ENCODE measurements around the gene HECW1.

Gene HECW1

GRCh38 chr7:43099750-43100149, 12.7 kb upstream of the HECW1 start:
- H3K9me3 Mint-ChIP-seq, result peaks cover 6 to 9% of the 10 kb centered on the region in 2 donors
- no peak overlapping the region for H3K27ac Mint-ChIP-seq
- H3K4me3 Mint-ChIP-seq, result no peak overlapping the region
- peaks cover 7 to 8% of the 10 kb centered on the region in 2 donors for H3K27me3 Mint-ChIP-seq
- H3K4me1 Mint-ChIP-seq, result no peaks in the 10 kb centered on the region
- DNase-seq (no peak), ATAC-seq (replicated peaks) (no peak)
- no peaks in the 10 kb centered on the region for H3K36me3 Mint-ChIP-seq

GRCh38 chr7:43104874-43105520, 7.5 kb upstream of the HECW1 start:
- no peak for ATAC-seq (replicated peaks)
- Mint-ChIP-seq H3K36me3 (no peaks in the 10 kb centered on the region), H3K27ac (no peak overlapping the region), H3K9me3 (peaks cover 0 to 2% of the 10 kb centered on the region in 2 donors), H3K4me1 (no peaks in the 10 kb centered on the region), H3K4me3 (no peak overlapping the region), H3K27me3 (peaks cover 31 to 44% of the 10 kb centered on the region in 2 donors)
- no peak for DNase-seq

GRCh38 chr7:43105521-43106120, 6.8 kb upstream of the HECW1 start:
- Mint-ChIP-seq H3K4me1 (no peaks in the 10 kb centered on the region), H3K9me3 (peaks cover 0 to 2% of the 10 kb centered on the region in 2 donors), H3K27me3 (peaks cover 31 to 50% of the 10 kb centered on the region in 2 donors), H3K27ac (no peak overlapping the region), H3K36me3 (no peaks in the 10 kb centered on the region), H3K4me3 (no peak overlapping the region)
- ATAC-seq (replicated peaks), result no peak
- DNase-seq, result no peak

GRCh38 chr7:43108255-43109011, 4.0 kb upstream of the HECW1 start:
- no peak overlapping the region for H3K27ac Mint-ChIP-seq
- H3K27me3 Mint-ChIP-seq, result peaks cover 42 to 63% of the 10 kb centered on the region in 2 donors
- ATAC-seq (replicated peaks) (peak; percentile 86 to 92), DNase-seq (peak; percentile 39)
- H3K4me3 Mint-ChIP-seq, result no peak overlapping the region
- peaks cover 7 to 9% of the 10 kb centered on the region in 2 donors for H3K4me1 Mint-ChIP-seq
- no peaks in the 10 kb centered on the region for H3K9me3 Mint-ChIP-seq
- H3K36me3 Mint-ChIP-seq, result no peaks in the 10 kb centered on the region

- no peak for DNase-seq
- peaks cover 14 to 15% of the 10 kb centered on the region in 2 donors for H3K4me1 Mint-ChIP-seq
- H3K4me3 Mint-ChIP-seq, result no peak overlapping the region
Observed at GRCh38 chr7:43110791-43111535, 1.5 kb upstream of the HECW1 start.

GRCh38 chr7:43111630-43112458, 603 bp upstream of the HECW1 start:
- Mint-ChIP-seq H3K4me3 (peak overlapping the region; percentile 35 to 57), H3K27me3 (peaks cover 60 to 78% of the 10 kb centered on the region in 2 donors)
- no peak for ATAC-seq (replicated peaks)

More at GRCh38 chr7:43110791-43111535, 1.5 kb upstream of the HECW1 start:
- Mint-ChIP-seq H3K27ac (no peak overlapping the region), H3K27me3 (peaks cover 57 to 74% of the 10 kb centered on the region in 2 donors), H3K9me3 (no peaks in the 10 kb centered on the region), H3K36me3 (no peaks in the 10 kb centered on the region)
- ATAC-seq (replicated peaks), result no peak

GRCh38 chr7:43112941-43113621, 634 bp downstream of the HECW1 start:
- ATAC-seq (replicated peaks), result peak; percentile 14 to 22
- H3K27me3 Mint-ChIP-seq, result peaks cover 65 to 83% of the 10 kb centered on the region in 2 donors
- no peak overlapping the region for H3K27ac Mint-ChIP-seq
- H3K36me3 Mint-ChIP-seq, result no peaks in the 10 kb centered on the region
- H3K4me3 Mint-ChIP-seq, result peak overlapping the region in 1 of 2 donors; percentile 25
- DNase-seq, result no peak
- H3K9me3 Mint-ChIP-seq, result no peaks in the 10 kb centered on the region
- peaks cover 17 to 21% of the 10 kb centered on the region in 2 donors for H3K4me1 Mint-ChIP-seq

More at GRCh38 chr7:43111630-43112458, 603 bp upstream of the HECW1 start:
- no peak for DNase-seq
- Mint-ChIP-seq H3K9me3 (no peaks in the 10 kb centered on the region), H3K4me1 (peaks cover 14 to 15% of the 10 kb centered on the region in 2 donors), H3K27ac (no peak overlapping the region), H3K36me3 (no peaks in the 10 kb centered on the region)

- Mint-ChIP-seq H3K9me3 (no peaks in the 10 kb centered on the region), H3K4me1 (peaks cover 17 to 21% of the 10 kb centered on the region in 2 donors), H3K27ac (peak overlapping the region; percentile 14), H3K27me3 (peaks cover 60 to 77% of the 10 kb centered on the region in 2 donors), H3K36me3 (no peaks in the 10 kb centered on the region), H3K4me3 (peak overlapping the region; percentile 47 to 68)
- ATAC-seq (replicated peaks) (peak in 1 of 2 donors; percentile 3), DNase-seq (no peak)
Observed at GRCh38 chr7:43113622-43114457, 1.4 kb downstream of the HECW1 start.

GRCh38 chr7:43114458-43114780, 2.0 kb downstream of the HECW1 start:
- Mint-ChIP-seq H3K27me3 (peaks cover 56 to 72% of the 10 kb centered on the region in 2 donors), H3K27ac (no peak overlapping the region), H3K36me3 (no peaks in the 10 kb centered on the region), H3K4me1 (peaks cover 17 to 21% of the 10 kb centered on the region in 2 donors), H3K9me3 (no peaks in the 10 kb centered on the region), H3K4me3 (no peak overlapping the region)
- ATAC-seq (replicated peaks) (no peak), DNase-seq (no peak)

GRCh38 chr7:43116451-43116850, 4.0 kb downstream of the HECW1 start:
- H3K4me3 Mint-ChIP-seq, result no peak overlapping the region
- H3K36me3 Mint-ChIP-seq, result no peaks in the 10 kb centered on the region
- H3K27me3 Mint-ChIP-seq, result peaks cover 49 to 59% of the 10 kb centered on the region in 2 donors
- DNase-seq, result no peak
- no peaks in the 10 kb centered on the region for H3K9me3 Mint-ChIP-seq
- H3K27ac Mint-ChIP-seq, result no peak overlapping the region
- peaks cover 13 to 21% of the 10 kb centered on the region in 2 donors for H3K4me1 Mint-ChIP-seq
- no peak for ATAC-seq (replicated peaks)

- no peaks in the 10 kb centered on the region for H3K36me3 Mint-ChIP-seq
- no peak overlapping the region for H3K27ac Mint-ChIP-seq
Observed at GRCh38 chr7:43117095-43117494, 4.6 kb downstream of the HECW1 start.

GRCh38 chr7:43117861-43118260, 5.4 kb downstream of the HECW1 start:
- Mint-ChIP-seq H3K27ac (no peak overlapping the region), H3K36me3 (no peaks in the 10 kb centered on the region), H3K4me1 (peaks cover 8 to 14% of the 10 kb centered on the region in 2 donors), H3K4me3 (no peak overlapping the region), H3K27me3 (peaks cover 45 to 55% of the 10 kb centered on the region in 2 donors), H3K9me3 (no peaks in the 10 kb centered on the region)
- DNase-seq (no peak), ATAC-seq (replicated peaks) (no peak)

More at GRCh38 chr7:43117095-43117494, 4.6 kb downstream of the HECW1 start:
- ATAC-seq (replicated peaks) (no peak), DNase-seq (no peak)
- no peak overlapping the region for H3K4me3 Mint-ChIP-seq
- no peaks in the 10 kb centered on the region for H3K9me3 Mint-ChIP-seq
- peaks cover 10 to 20% of the 10 kb centered on the region in 2 donors for H3K4me1 Mint-ChIP-seq
- H3K27me3 Mint-ChIP-seq, result peaks cover 47 to 59% of the 10 kb centered on the region in 2 donors

Measured in stimulated activated naive B cell treated with anti-CD40 and anti-IgM and Interleukin-4, amounts not matched to agents 10 μg/mL and 1 μg/mL and 100 μg/mL, for 72 hours (primary cell).